T-helper 22 cell (primary cell): Measurements from ENCODE around the gene CAST.
"Not testable (repeated sequence)": the region's sequence is repeated elsewhere in the genome, so short reads cannot be mapped to it uniquely, and the experiment has no call there.

Experiments
- DNase-seq: peaks from one replicate; pipeline ENCODE4 v3.0.0-alpha.2; 2020; ENCODE audit warnings: low read depth

The CAST gene

GRCh38 chr5:96785326-96786109, 123.3 kb downstream of the CAST start:
- DNase-seq, result no peak

- no peak for DNase-seq
Observed at GRCh38 chr5:96788112-96788749, 126.1 kb downstream of the CAST start.

- DNase-seq, result no peak
Observed at GRCh38 chr5:96789794-96790330, 127.7 kb downstream of the CAST start.

GRCh38 chr5:96790961-96791504, 128.9 kb downstream of the CAST start:
- DNase-seq, result no peak

- no peak for DNase-seq
Observed at GRCh38 chr5:96794757-96795156, 132.6 kb downstream of the CAST start.

- no peak for DNase-seq
Observed at GRCh38 chr5:96795626-96796025, 133.4 kb downstream of the CAST start.

- DNase-seq, result no peak
Observed at GRCh38 chr5:96796434-96796833, 134.3 kb downstream of the CAST start.

GRCh38 chr5:96801718-96802117, 139.5 kb downstream of the CAST start:
- not testable (repeated sequence) for DNase-seq

- no peak for DNase-seq
Observed at GRCh38 chr5:96807075-96807654, 145.0 kb downstream of the CAST start.

GRCh38 chr5:96808541-96808828, 146.3 kb downstream of the CAST start:
- no peak for DNase-seq

GRCh38 chr5:96808868-96809558, 146.8 kb downstream of the CAST start:
- DNase-seq, result no peak

- DNase-seq, result no peak
Observed at GRCh38 chr5:96809921-96810320, 147.7 kb downstream of the CAST start.

GRCh38 chr5:96812851-96813250, 150.7 kb downstream of the CAST start:
- no peak for DNase-seq

GRCh38 chr5:96814041-96814440, 151.9 kb downstream of the CAST start:
- no peak for DNase-seq

- DNase-seq, result peak; percentile 71
Observed at GRCh38 chr5:96816411-96816939, 154.3 kb downstream of the CAST start.

GRCh38 chr5:96816991-96817390, 154.8 kb downstream of the CAST start:
- no peak for DNase-seq

- no peak for DNase-seq
Observed at GRCh38 chr5:96817506-96817905, 155.3 kb downstream of the CAST start.

GRCh38 chr5:96818125-96818788, 156.1 kb downstream of the CAST start:
- DNase-seq, result no peak

GRCh38 chr5:96819806-96820205, 157.6 kb downstream of the CAST start:
- DNase-seq, result no peak

- DNase-seq, result no peak
Observed at GRCh38 chr5:96821260-96821916, 159.2 kb downstream of the CAST start.
